Fibroblast of skin of right quadriceps (primary cell): ENCODE results near the gene FDXR.
"Not testable (repeated sequence)": the region's sequence is repeated elsewhere in the genome, so short reads cannot be mapped to it uniquely, and the experiment has no call there.

Experiments
- DNase-seq: peaks from one replicate; pipeline ENCODE4 v3.0.0-alpha.2; 2013

Gene FDXR

DNA sequence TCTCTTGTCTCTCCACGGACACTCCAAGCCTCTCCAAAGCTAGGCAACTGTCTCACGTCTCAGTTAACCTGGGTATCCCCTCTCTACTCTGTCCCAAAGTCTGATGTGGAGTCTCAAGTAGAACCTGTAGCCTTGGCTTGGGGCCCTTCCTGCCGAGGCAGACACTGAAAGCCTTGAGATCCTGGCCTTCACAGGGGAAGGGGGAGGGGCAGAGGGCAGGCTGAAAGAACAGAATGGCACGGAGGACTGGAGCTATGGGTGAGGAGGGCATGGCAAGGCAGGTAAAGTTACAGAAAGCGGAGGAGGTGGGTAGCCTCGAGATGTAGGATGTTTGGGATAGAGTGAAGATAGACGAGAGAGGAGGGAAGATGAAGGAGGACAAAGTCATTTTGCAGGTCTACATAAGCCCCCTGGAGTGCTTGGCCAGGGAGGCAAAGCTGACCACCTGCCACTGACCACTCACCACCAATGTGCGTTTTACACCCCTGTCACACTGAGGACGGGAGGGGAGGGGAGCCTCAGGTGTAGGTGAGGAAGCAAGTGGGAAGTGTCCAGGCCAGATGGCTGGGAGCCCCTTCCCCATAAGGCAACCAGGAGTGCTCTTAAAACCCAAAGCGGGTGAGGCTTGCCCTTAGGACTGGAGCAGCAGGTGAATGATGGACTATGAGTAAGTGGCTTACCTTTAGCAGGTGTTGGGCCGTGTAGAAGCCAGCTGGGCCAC lies 1.3 kb downstream of the FDXR start:
- DNase-seq = no peak

DNA sequence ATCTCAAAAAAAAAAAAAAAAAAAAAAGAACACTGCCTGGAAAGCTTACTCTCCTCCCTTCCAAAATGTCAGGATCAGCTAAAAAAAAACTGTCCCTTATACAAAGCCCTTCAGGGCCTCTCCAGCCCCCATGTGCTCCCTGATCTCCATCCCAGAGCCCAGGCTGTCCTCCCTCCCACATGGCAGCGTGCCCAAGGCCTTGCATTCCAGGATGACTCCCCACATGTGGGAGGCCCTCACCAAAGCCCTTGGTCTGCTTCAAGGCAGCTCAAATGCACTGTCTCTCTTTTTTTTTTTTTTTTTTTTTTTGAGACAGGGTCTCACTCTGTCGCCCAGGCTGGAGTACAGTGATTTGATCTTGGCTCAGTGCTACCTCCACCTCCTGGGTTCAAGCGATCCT lies 2.3 kb downstream of the FDXR start:
- DNase-seq = peak; percentile 78

- not testable (repeated sequence) for DNase-seq
Measured at GRCh38 chr17:74870028-74870427, 2.8 kb downstream of the FDXR start.

- no peak for DNase-seq
Measured at GRCh38 chr17:74868908-74869255, 3.9 kb downstream of the FDXR start.

- DNase-seq = no peak
Measured at GRCh38 chr17:74868251-74868907, 4.4 kb downstream of the FDXR start.

DNA sequence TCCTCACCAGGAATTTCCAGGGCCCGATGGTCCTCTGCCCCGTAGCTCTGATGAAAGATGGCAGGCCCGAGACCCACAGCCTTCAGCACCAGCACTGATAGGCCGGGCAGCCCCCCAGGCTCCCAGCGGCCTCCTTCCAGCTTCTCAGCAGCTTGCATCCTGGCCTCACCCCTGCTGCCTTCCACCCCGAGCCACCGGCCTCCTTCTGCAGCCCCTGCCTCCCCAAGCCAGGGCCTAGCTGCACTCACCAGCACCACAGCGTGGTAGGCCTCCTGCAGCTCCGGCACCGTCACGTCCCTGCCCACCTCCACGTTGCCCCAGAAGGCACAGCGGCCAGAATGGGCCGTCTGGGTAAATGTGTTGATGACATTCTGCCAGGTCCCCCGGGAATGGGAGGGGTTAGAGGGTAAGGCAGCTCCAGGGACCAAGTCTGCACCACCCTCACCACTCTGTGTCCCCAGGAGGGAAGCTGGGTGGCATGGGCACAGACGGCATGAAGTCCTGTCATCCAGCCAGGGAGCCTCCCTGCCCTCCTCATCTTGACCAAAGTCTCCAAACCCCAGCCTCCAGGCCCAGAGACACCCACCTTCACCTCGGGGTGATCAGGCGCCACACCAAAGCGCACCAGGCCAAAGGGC lies 6.5 kb downstream of the FDXR start:
- DNase-seq = no peak

- DNase-seq = no peak
Measured at GRCh38 chr17:74865504-74866197, 7.1 kb downstream of the FDXR start.

DNA sequence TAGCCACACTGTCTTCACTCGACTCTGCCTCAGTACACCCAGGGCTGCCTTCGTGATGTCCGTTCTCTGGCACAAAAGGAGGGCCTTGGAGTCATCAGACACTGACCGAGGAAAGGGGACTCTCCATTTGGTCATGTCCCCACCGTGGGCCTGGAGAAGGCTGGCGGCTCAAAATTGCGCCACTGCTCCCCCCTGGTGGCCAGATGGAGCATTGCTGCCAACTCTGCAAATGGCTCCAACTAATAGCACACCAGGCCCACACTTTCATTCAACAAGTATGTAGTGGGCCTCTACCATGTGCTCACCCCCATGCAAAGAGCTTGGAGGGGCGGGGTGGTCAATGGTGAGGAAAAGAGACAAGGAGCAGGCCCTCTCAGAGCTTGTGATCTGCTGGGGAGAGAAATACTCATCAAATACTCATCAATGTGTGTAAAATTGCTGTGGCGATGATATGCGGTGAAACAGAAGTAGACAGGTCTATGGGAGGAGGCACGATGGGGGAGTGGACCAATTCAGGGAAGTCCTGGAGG lies 7.9 kb downstream of the FDXR start:
- DNase-seq = peak; percentile 54

DNA sequence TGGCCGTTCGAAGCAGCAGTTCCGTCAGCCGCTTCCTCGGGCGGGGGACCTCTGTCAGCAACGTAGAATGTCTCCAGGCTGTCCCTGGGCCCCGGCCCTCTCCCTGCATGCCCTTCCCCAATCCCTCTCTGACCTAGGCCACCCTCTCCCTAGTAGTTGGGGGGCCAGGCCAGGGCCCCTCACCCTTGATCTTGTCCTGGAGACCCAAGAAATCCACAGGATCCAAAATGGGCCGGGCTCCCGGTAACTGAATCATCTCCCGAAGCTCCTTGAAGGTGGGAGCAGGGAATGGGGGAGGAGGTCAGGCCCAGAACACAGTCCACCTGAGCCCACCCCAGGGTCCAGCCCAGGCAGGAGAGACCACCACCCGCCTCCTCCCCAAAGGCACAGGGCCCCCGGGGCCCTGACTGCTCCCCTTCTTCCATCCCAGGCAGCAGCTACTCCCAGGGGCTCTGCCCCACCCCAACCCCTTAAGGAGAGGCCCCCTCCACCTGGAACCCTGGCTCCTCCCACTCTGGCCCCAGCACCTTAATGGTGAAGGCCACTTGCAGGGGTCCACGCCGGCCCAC lies 8.4 kb downstream of the FDXR start:
- no peak for DNase-seq

- DNase-seq = no peak
Measured at GRCh38 chr17:74863420-74864296, 9.1 kb downstream of the FDXR start.

- no peak for DNase-seq
Measured at GRCh38 chr17:74862919-74863318, 9.9 kb downstream of the FDXR start.

DNA sequence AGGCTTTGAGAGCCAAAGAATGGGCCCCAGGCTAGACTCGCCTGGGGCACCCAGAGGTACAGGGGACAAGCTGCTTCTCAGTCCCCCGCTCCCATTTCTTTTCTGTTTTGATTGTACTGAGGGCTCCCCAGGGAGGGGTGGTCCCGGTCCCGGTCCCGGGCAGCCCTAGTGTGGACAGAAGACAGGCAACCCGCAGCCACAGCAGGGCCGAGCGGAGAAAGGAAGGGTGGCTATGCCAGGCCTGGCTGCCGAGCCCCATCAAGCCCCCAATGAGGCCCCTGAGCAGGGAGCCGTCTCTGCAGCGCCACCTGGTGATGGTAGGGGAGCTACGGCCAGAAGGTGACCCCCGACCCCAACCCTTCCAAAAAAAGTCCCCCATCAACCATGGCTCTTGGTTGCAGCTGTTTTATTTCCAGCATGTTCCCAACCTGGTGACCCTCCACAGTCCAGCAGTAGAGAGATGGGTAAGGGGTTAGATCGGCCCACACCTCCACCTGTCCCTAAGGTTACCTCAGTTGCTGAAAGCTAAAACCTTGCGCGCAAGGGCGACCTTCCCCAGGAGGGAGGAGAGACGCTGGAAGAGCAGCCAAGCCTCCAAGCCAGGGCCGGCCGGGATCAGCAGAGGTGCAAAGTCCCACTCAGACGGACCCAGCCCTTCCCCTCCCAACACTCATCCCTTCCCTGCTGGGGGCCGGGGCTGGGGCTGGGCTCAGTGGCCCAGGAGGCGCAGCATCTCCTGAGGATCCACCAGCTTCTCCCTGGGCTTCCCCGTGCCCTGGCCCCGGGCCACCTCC lies 10.5 kb downstream of the FDXR start:
- DNase-seq = peak; percentile 37

DNA sequence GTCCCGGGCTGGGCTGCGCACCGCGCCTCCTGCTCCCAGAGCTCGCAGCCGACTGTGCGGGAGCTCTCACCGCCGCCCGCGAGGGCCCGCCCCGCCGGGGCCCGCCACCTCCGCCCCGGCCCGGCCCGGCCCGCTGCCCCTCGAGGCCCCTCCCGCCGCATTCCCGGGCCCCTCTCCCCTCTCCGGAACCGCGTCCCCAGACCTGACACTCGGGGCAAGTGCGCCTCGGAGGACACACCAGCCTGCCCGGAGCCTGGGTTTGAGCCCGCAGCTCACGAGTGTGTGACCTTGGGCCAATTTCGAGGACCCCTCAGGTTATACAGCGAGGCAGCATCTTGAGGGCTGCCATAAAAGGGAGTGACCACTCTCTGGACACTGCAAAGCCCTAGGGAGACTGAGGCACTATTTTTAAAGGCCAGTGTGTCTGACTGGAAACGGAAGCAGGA lies 11.1 kb downstream of the FDXR start:
- no peak for DNase-seq

- DNase-seq = no peak
Measured at GRCh38 chr17:74860872-74861661, 11.7 kb downstream of the FDXR start.

DNA sequence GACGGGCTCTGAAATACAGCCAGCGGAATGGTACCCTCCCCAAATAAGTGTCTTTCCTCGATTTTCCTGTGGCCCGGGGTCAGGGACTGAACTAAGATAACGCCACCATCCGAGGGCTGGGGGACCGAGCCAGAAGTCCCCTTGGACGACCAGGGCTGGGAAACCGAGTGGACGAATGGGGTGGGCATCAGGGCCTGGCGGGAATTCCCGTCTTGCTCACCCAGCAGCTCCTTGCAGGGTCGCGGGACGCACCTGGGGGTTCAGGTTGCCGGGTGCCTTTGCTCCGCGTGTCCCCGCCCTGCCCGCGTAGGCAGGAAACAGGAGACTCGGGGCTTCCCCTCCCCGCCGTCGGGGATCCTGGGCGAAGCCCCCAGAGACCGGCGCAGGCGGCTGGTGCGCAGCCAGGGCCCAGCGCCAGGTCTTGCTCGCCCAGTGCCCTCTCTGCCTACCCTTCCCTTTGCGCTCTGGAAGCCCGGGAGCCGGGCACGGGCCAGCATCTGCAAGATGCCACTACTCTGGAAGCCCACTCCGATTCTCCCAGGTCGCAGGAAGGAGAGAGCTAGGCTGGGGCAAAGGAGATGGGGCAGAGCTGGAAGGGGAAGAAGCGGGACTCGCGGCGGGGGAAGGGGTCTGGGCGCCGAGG lies 12.4 kb downstream of the FDXR start:
- DNase-seq = no peak

- DNase-seq = no peak
Measured at GRCh38 chr17:74859459-74860228, 13.2 kb downstream of the FDXR start, which contains the start of gene GRIN2C. Gene GRIN2C, minus strand, starts transcription at chr17:74859885. Its CDS starts 4,793 bp downstream, at chr17:74855092.

- no peak for DNase-seq
Measured at GRCh38 chr17:74858672-74859458, 13.9 kb downstream of the FDXR start.

DNA sequence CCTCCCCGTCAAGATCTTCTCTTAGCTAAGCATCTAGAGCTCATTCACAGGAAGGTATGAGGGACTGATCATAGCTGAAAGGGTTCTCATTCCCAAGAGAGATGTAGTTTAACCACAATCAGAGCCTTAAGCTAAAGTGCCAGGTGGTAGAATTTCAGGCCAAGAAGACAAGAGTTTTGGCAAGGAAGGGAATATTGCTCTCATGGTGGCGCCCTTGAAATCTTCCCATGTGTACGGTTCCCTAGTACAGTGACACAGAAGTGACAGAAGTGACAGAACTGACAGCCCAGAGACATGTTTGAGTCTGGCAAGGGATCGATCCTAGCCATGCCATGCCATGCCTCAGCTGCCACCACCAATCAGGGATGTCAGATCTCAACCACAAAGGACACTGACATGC lies 15.6 kb downstream of the FDXR start:
- DNase-seq = no peak
